Panc1 (cell line): ENCODE results near the gene ESRRB. TPM values are rescaled to one million over a fixed set of nuclear protein-coding genes. Genes with fewer than 3 reads are reported as not detected.

Source experiments
- ATAC-seq: fragments of 200-7000 bp; cut with Tn5 transposase; 2 replicates; pipeline ENCODE4 v1.9.1; 2020; ENCODE audit warnings: mild to moderate bottlenecking, moderate library complexity
- BruUV-seq: library from RNA; stranded (reverse); fragments of 400-500 nt; replicated peaks from 2 replicates; lab custom pipeline; 2021; lab: Mats Ljungman, UMichigan
- CTCF ChIA-PET: fragments of 300-600 bp; sonication (Branson Sonifier 250); formaldehyde crosslinking; loops from one replicate; lab custom pipeline; 2022; ENCODE audit warnings: antibody characterized with exemption; lab: Charles Lee
- POLR2A ChIA-PET: fragments of 300-600 bp; sonication (Branson Sonifier 250); formaldehyde crosslinking; loops from one replicate; lab custom pipeline; 2022; ENCODE audit warnings: antibody characterized with exemption; lab: Charles Lee
- DNase-seq: peaks from one replicate; pipeline ENCODE4 v3.0.0-alpha.2; 2010; ENCODE audit warnings: low read depth, low spot score
- H3K27ac ChIP-seq: 2 replicates; pipeline ENCODE4 v1.5.1; 2011; ENCODE audit warnings: mild to moderate bottlenecking, low read length, inconsistent platforms
- H3K27me3 ChIP-seq: fragments of 200-500 bp; sonication (Bioruptor generic); 2 replicates; pipeline ENCODE4 v1.6.0; 2014; ENCODE audit warnings: low read length, inconsistent platforms; ENCODE audit not compliant: control insufficient read depth, insufficient read depth
- H3K36me3 ChIP-seq: fragments of 200-500 bp; sonication (Bioruptor generic); 2 replicates; pipeline ENCODE4 v1.5.1; 2014; ENCODE audit warnings: inconsistent platforms, mild to moderate bottlenecking, low read length, moderate library complexity; ENCODE audit not compliant: control insufficient read depth, insufficient read depth
- H3K4me1 ChIP-seq: 2 replicates; pipeline ENCODE4 v1.5.1; 2011; ENCODE audit warnings: inconsistent platforms, mild to moderate bottlenecking, low read length, moderate library complexity; ENCODE audit not compliant: control insufficient read depth, insufficient read depth
- H3K4me3 ChIP-seq, 2 experiments: 2 replicates each; pipeline ENCODE4 v1.5.1; 2011 to 2012; ENCODE audit warnings: low read depth in 2 of 2, low read length in 2 of 2, mild to moderate bottlenecking in 2 of 2, inconsistent platforms in 1 of 2, moderate library complexity in 1 of 2
- H3K9me3 ChIP-seq: fragments of 200-500 bp; sonication (Bioruptor generic); 2 replicates; pipeline ENCODE4 v1.5.1; 2014; ENCODE audit warnings: low read depth, mild to moderate bottlenecking, inconsistent platforms, low read length, moderate library complexity; ENCODE audit not compliant: control insufficient read depth, insufficient read depth
- POLR2AphosphoS5 ChIP-seq: IDR thresholded peaks from 2 replicates; pipeline ENCODE4 v1.6.1; 2012; ENCODE audit warnings: mild to moderate bottlenecking, low read depth, low read length, moderate library complexity
- REST ChIP-seq, 2 experiments: IDR thresholded peaks; 2 replicates each; pipeline ENCODE4 v1.6.1; 2011 to 2012; ENCODE audit warnings: low read depth in 2 of 2, control low read depth in 1 of 2, low read length in 1 of 2, mild to moderate bottlenecking in 1 of 2, moderate library complexity in 1 of 2; ENCODE audit not compliant: insufficient read depth in 1 of 2
- SIN3A ChIP-seq: IDR thresholded peaks from 2 replicates; pipeline ENCODE4 v1.6.1; 2012; ENCODE audit warnings: low read depth, mild to moderate bottlenecking, low read length, moderate library complexity, borderline replicate concordance; ENCODE audit not compliant: insufficient read depth
- TCF7L2 ChIP-seq: IDR thresholded peaks from 2 replicates; pipeline ENCODE4 v1.6.1; 2011; ENCODE audit warnings: mild to moderate bottlenecking, low read depth, low read length, inconsistent platforms
- in situ Hi-C: cut with HindIII; loops from 2 replicates; pipeline ENCODE4 v1.10.0; 2016; ENCODE audit warnings: low sequenced_read_pairs, low pct_unique_long_range_greater_than_20kb
- intact Hi-C: fragments of 100-400 bp; cut with micrococcal nuclease; formaldehyde crosslinking; loops from one replicate; pipeline ENCODE4 v1.10.0; 2022; ENCODE audit not compliant: unreplicated experiment
- total RNA-seq: library from RNA; stranded (reverse); gene quantifications from one replicate; pipeline ENCODE4 v1.2.1, GENCODE V29; 2021; ENCODE audit not compliant: unreplicated experiment
- TF ChIP-seq, protein P1 (sequence below): fragments of 450-650 bp; IDR thresholded peaks from 2 replicates; pipeline ENCODE4 v1.5.1; 2017; ENCODE audit warnings: mild to moderate bottlenecking

Gene ESRRB
- total RNA-seq, 1 experiment from 2014 or later, result not detected

- no peaks in the 10 kb centered on the region for H3K27me3 ChIP-seq
- no peak for TF ChIP-seq POLR2AphosphoS5
- no peak for TF ChIP-seq REST (IDR thresholded peaks at IDR 0.05; ENCODE audit: insufficient read depth in 1 of 2, low read depth in 2 of 2, low read length in 1 of 2)
- TF ChIP-seq, protein P1, sequence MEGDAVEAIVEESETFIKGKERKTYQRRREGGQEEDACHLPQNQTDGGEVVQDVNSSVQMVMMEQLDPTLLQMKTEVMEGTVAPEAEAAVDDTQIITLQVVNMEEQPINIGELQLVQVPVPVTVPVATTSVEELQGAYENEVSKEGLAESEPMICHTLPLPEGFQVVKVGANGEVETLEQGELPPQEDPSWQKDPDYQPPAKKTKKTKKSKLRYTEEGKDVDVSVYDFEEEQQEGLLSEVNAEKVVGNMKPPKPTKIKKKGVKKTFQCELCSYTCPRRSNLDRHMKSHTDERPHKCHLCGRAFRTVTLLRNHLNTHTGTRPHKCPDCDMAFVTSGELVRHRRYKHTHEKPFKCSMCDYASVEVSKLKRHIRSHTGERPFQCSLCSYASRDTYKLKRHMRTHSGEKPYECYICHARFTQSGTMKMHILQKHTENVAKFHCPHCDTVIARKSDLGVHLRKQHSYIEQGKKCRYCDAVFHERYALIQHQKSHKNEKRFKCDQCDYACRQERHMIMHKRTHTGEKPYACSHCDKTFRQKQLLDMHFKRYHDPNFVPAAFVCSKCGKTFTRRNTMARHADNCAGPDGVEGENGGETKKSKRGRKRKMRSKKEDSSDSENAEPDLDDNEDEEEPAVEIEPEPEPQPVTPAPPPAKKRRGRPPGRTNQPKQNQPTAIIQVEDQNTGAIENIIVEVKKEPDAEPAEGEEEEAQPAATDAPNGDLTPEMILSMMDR, result no peak
- TF ChIP-seq SIN3A, result no peak
- TF ChIP-seq TCF7L2, result no peak
- H3K4me1 ChIP-seq, result no peaks in the 10 kb centered on the region
- no peak overlapping the region for H3K4me3 ChIP-seq
- no peaks in the 10 kb centered on the region for H3K9me3 ChIP-seq
- ATAC-seq (no peak), DNase-seq (no peak)
- BruUV-seq, result no TSS peak
- H3K27ac ChIP-seq, result no peak overlapping the region
- in situ Hi-C loops (no loop called here), intact Hi-C loops (no loop called here)
- CTCF ChIA-PET, result no interaction called here
- POLR2A ChIA-PET, result no interaction called here
- H3K36me3 ChIP-seq, result no peaks in the 10 kb centered on the region
Observed at GRCh38 chr14:76501156-76501720, 125.3 kb downstream of the ESRRB start.

- H3K27ac ChIP-seq, result no peak overlapping the region
- in situ Hi-C loops, result no loop called here
- no peaks in the 10 kb centered on the region for H3K27me3 ChIP-seq
- no peak overlapping the region for H3K4me3 ChIP-seq
- no TSS peak for BruUV-seq
- no peaks in the 10 kb centered on the region for H3K9me3 ChIP-seq
- no peaks in the 10 kb centered on the region for H3K36me3 ChIP-seq
- no peak for TF ChIP-seq POLR2AphosphoS5
- TF ChIP-seq, protein P1, result no peak
- no peak for TF ChIP-seq REST (IDR thresholded peaks at IDR 0.05; ENCODE audit: insufficient read depth in 1 of 2, low read depth in 2 of 2, low read length in 1 of 2)
- TF ChIP-seq SIN3A, result no peak
- no peak for TF ChIP-seq TCF7L2
- ChIA-PET POLR2A (no interaction called here), CTCF (no interaction called here)
- DNase-seq (no peak), ATAC-seq (no peak)
- intact Hi-C loops, result no loop called here
- no peaks in the 10 kb centered on the region for H3K4me1 ChIP-seq
Observed at GRCh38 chr14:76502219-76502618, 126.3 kb downstream of the ESRRB start.
